ENCODE data around the gene TPPP3. TPM values are rescaled to one million over a fixed set of nuclear protein-coding genes. Genes with fewer than 3 reads are reported as not detected.
A peak's percentile ranks its signal among the peaks of the same experiment; 100 is the strongest.
"Not testable (repeated sequence)": the region's sequence is repeated elsewhere in the genome, so short reads cannot be mapped to it uniquely, and the experiment has no call there.

The TPPP3 gene
- total RNA-seq, 1 experiment from 2014 or later, result 0.55 TPM

- no peak for DNase-seq (ENCODE audit: low read depth, low spot score)
- in situ Hi-C loops (cut with HindIII; ENCODE audit: low pct_unique_long_range_greater_than_20kb, low sequenced_read_pairs), result no loop called here
Observed at GRCh38 chr16:67383284-67383683, 10.0 kb downstream of the TPPP3 start.

- no peak for DNase-seq (ENCODE audit: low read depth, low spot score)
- in situ Hi-C loops (cut with HindIII; ENCODE audit: low pct_unique_long_range_greater_than_20kb, low sequenced_read_pairs), result no loop called here
Observed at GRCh38 chr16:67378642-67379041, 14.7 kb downstream of the TPPP3 start.

- in situ Hi-C loops (cut with HindIII; ENCODE audit: low pct_unique_long_range_greater_than_20kb, low sequenced_read_pairs), result not testable (repeated sequence)
Observed at GRCh38 chr16:67376012-67376411, 17.3 kb downstream of the TPPP3 start.

GRCh38 chr16:67372664-67373063 lies 20.6 kb downstream of the TPPP3 start:
- in situ Hi-C loops (cut with HindIII; ENCODE audit: low pct_unique_long_range_greater_than_20kb, low sequenced_read_pairs), result no loop called here
- DNase-seq (ENCODE audit: low read depth, low spot score), result peak; percentile 55

More at GRCh38 chr16:67376012-67376411, 17.3 kb downstream of the TPPP3 start:
- DNase-seq (ENCODE audit: low read depth, low spot score), result not testable (repeated sequence)

GRCh38 chr16:67370661-67371060 lies 22.6 kb downstream of the TPPP3 start:
- in situ Hi-C loops (cut with HindIII; ENCODE audit: low pct_unique_long_range_greater_than_20kb, low sequenced_read_pairs), result no loop called here

GRCh38 chr16:67364600-67365235 lies 28.6 kb downstream of the TPPP3 start:
- DNase-seq (ENCODE audit: low read depth, low spot score), result no peak
- in situ Hi-C loops (cut with HindIII; ENCODE audit: low pct_unique_long_range_greater_than_20kb, low sequenced_read_pairs), result no loop called here

More at GRCh38 chr16:67370661-67371060, 22.6 kb downstream of the TPPP3 start:
- DNase-seq (ENCODE audit: low read depth, low spot score), result no peak

GRCh38 chr16:67361038-67361437 lies 32.3 kb downstream of the TPPP3 start:
- DNase-seq (ENCODE audit: low read depth, low spot score), result no peak
- in situ Hi-C loops (cut with HindIII; ENCODE audit: low pct_unique_long_range_greater_than_20kb, low sequenced_read_pairs), result no loop called here

GRCh38 chr16:67359540-67360269 lies 33.6 kb downstream of the TPPP3 start:
- DNase-seq (ENCODE audit: low read depth, low spot score); in situ Hi-C loops (cut with HindIII; ENCODE audit: low pct_unique_long_range_greater_than_20kb, low sequenced_read_pairs): not testable (repeated sequence)

- in situ Hi-C loops (cut with HindIII; ENCODE audit: low pct_unique_long_range_greater_than_20kb, low sequenced_read_pairs), result no loop called here
Observed at GRCh38 chr16:67357561-67357960, 35.7 kb downstream of the TPPP3 start.

GRCh38 chr16:67356396-67356795 lies 36.9 kb downstream of the TPPP3 start:
- no peak for DNase-seq (ENCODE audit: low read depth, low spot score)

More at GRCh38 chr16:67357561-67357960, 35.7 kb downstream of the TPPP3 start:
- DNase-seq (ENCODE audit: low read depth, low spot score), result no peak

GRCh38 chr16:67352463-67352862 lies 40.8 kb downstream of the TPPP3 start:
- in situ Hi-C loops (cut with HindIII; ENCODE audit: low pct_unique_long_range_greater_than_20kb, low sequenced_read_pairs); DNase-seq (ENCODE audit: low read depth, low spot score): not testable (repeated sequence)

More at GRCh38 chr16:67356396-67356795, 36.9 kb downstream of the TPPP3 start:
- in situ Hi-C loops (cut with HindIII; ENCODE audit: low pct_unique_long_range_greater_than_20kb, low sequenced_read_pairs), result no loop called here

- in situ Hi-C loops (cut with HindIII; ENCODE audit: low pct_unique_long_range_greater_than_20kb, low sequenced_read_pairs), result no loop called here
- no peak for DNase-seq (ENCODE audit: low read depth, low spot score)
Observed at GRCh38 chr16:67350324-67350723, 43.0 kb downstream of the TPPP3 start.

- in situ Hi-C loops (cut with HindIII; ENCODE audit: low pct_unique_long_range_greater_than_20kb, low sequenced_read_pairs), result no loop called here
- peak; percentile 67 for DNase-seq (ENCODE audit: low read depth, low spot score)
Observed at GRCh38 chr16:67349172-67349571, 44.1 kb downstream of the TPPP3 start.

- in situ Hi-C loops (cut with HindIII; ENCODE audit: low pct_unique_long_range_greater_than_20kb, low sequenced_read_pairs), result no loop called here
- no peak for DNase-seq (ENCODE audit: low read depth, low spot score)
Observed at GRCh38 chr16:67346341-67346740, 47.0 kb downstream of the TPPP3 start.

GRCh38 chr16:67345401-67345800 lies 47.9 kb downstream of the TPPP3 start:
- no peak for DNase-seq (ENCODE audit: low read depth, low spot score)
- in situ Hi-C loops (cut with HindIII; ENCODE audit: low pct_unique_long_range_greater_than_20kb, low sequenced_read_pairs), result no loop called here

GRCh38 chr16:67342616-67343015 lies 50.7 kb downstream of the TPPP3 start:
- in situ Hi-C loops (cut with HindIII; ENCODE audit: low pct_unique_long_range_greater_than_20kb, low sequenced_read_pairs), result no loop called here
- no peak for DNase-seq (ENCODE audit: low read depth, low spot score)

GRCh38 chr16:67341250-67341649 lies 52.0 kb downstream of the TPPP3 start:
- DNase-seq (ENCODE audit: low read depth, low spot score), result no peak
- in situ Hi-C loops (cut with HindIII; ENCODE audit: low pct_unique_long_range_greater_than_20kb, low sequenced_read_pairs), result no loop called here
